ENCODE results near the gene SLC35F3. TPM values are rescaled to one million over a fixed set of nuclear protein-coding genes. Genes with fewer than 3 reads are reported as not detected.
"Not testable (repeated sequence)": the region's sequence is repeated elsewhere in the genome, so short reads cannot be mapped to it uniquely, and the experiment has no call there.

SLC35F3 gene
- polyA plus RNA-seq, 1 of the 3 experiments (the other 2 are of a cell fraction) = 0.87 TPM

GRCh38 chr1:234246638-234247116 lies 342.2 kb downstream of the SLC35F3 start:
- CTCF ChIA-PET = no interaction called here
- Histone ChIP-seq H4K20me1 (ENCODE audit: insufficient read depth) (no peaks in the 10 kb centered on the region), H3K9me3 (no peaks in the 10 kb centered on the region), H3F3A (replicated peaks; ENCODE audit: insufficient read depth) (no peaks in the 10 kb centered on the region), H3K9me2 (no peaks in the 10 kb centered on the region), H3K27me3 (ENCODE audit: insufficient read depth) (no peaks in the 10 kb centered on the region), H3K4me1 (ENCODE audit: control insufficient read depth in 1 of 2, insufficient read depth in 2 of 2, low read depth in 1 of 2, low read length in 1 of 2) (peaks cover 0 to 5% of the 10 kb centered on the region in 2 experiments; a peak in 1 of 4 replicates), H3K9ac (no peak overlapping the region), H3K36me3 (replicated peaks in 1 of 2; ENCODE audit: control insufficient read depth in 1 of 2, insufficient read depth in 2 of 2, low read length in 1 of 2) (no peaks in the 10 kb centered on the region), H3K4me3 (ENCODE audit: low read depth in 2 of 2, low read length in 1 of 2) (no peak overlapping the region), H2AFZ (ENCODE audit: low read depth) (no peak overlapping the region), H3K27ac (ENCODE audit: low read depth in 2 of 2, low read length in 1 of 2) (no peak overlapping the region), H3K79me2 (ENCODE audit: insufficient read depth) (no peaks in the 10 kb centered on the region), H3K4me2 (no peak overlapping the region)
- 43% methylated on average over 5 of the region's 5 CpGs for WGBS (ENCODE audit: low lambda C conversion rate)
- POLR2A ChIA-PET = no interaction called here
- no peak for DNase-seq
- no peak for TF ChIP-seq MAX (IDR thresholded peaks at IDR 0.05; ENCODE audit: low read depth)
- TF ChIP-seq CTCF (IDR thresholded peaks at IDR 0.05) = no peak
- no peak for TF ChIP-seq IRF3 (IDR thresholded peaks at IDR 0.05; ENCODE audit: low read depth, low read length)
- no peak for TF ChIP-seq SIN3A (IDR thresholded peaks at IDR 0.05; ENCODE audit: borderline replicate concordance, low read depth, low read length)
- TF ChIP-seq RXRA (IDR thresholded peaks at IDR 0.05; ENCODE audit: borderline replicate concordance, low read depth) = no peak
- no peak for TF ChIP-seq YY1 (IDR thresholded peaks at IDR 0.05; ENCODE audit: low read depth)
- no peak for TF ChIP-seq MEF2A (IDR thresholded peaks at IDR 0.05; ENCODE audit: borderline replicate concordance, low read depth)
- TF ChIP-seq ZBTB33 (IDR thresholded peaks at IDR 0.05; ENCODE audit: borderline replicate concordance, low read depth) = no peak
- TF ChIP-seq GATA2 (CRISPR knock-in tag; IDR thresholded peaks at IDR 0.05) = no peak
- no peak for TF ChIP-seq USF2 (IDR thresholded peaks at IDR 0.05; ENCODE audit: borderline replicate concordance, low read depth, low read length)
- TF ChIP-seq PBX3 (IDR thresholded peaks at IDR 0.05) = no peak
- TF ChIP-seq EP300 (IDR thresholded peaks at IDR 0.05; ENCODE audit: borderline replicate concordance in 1 of 2, low read depth in 1 of 2, low read length in 1 of 2) = no peak
- no peak for TF ChIP-seq EZH2phosphoT487 (IDR thresholded peaks at IDR 0.05; ENCODE audit: borderline replicate concordance, low read depth)
- no peak for TF ChIP-seq NRF1 (IDR thresholded peaks at IDR 0.05; ENCODE audit: low read depth, low read length)
- no peak for TF ChIP-seq TCF12 (IDR thresholded peaks at IDR 0.05)
- TF ChIP-seq RAD21 (IDR thresholded peaks at IDR 0.05; ENCODE audit: low read length) = no peak
- no peak for TF ChIP-seq NFIC (IDR thresholded peaks at IDR 0.05; ENCODE audit: borderline replicate concordance)
- no peak for TF ChIP-seq FOXJ3 (CRISPR knock-in tag; IDR thresholded peaks at IDR 0.05)
- TF ChIP-seq RFX5 (IDR thresholded peaks at IDR 0.05; ENCODE audit: low read length) = no peak

- 29% methylated on average over 4 of the region's 4 CpGs for WGBS (ENCODE audit: low lambda C conversion rate)
- H3K9me2 ChIP-seq; H3K36me3 ChIP-seq (replicated peaks in 1 of 2; ENCODE audit: control insufficient read depth in 1 of 2, insufficient read depth in 2 of 2, low read length in 1 of 2); CTCF ChIA-PET; H3K79me2 ChIP-seq (ENCODE audit: insufficient read depth); POLR2A ChIA-PET; H3K4me1 ChIP-seq (ENCODE audit: control insufficient read depth in 1 of 2, insufficient read depth in 2 of 2, low read depth in 1 of 2, low read length in 1 of 2); H3K27me3 ChIP-seq (ENCODE audit: insufficient read depth); H3K9ac ChIP-seq; H3K9me3 ChIP-seq; H3K4me3 ChIP-seq (ENCODE audit: low read depth in 2 of 2, low read length in 1 of 2); H3K27ac ChIP-seq (ENCODE audit: low read depth in 2 of 2, low read length in 1 of 2); H4K20me1 ChIP-seq (ENCODE audit: insufficient read depth); DNase-seq; H2AFZ ChIP-seq (ENCODE audit: low read depth); H3K4me2 ChIP-seq; H3F3A ChIP-seq (replicated peaks; ENCODE audit: insufficient read depth): not testable (repeated sequence)
Measured at GRCh38 chr1:234247746-234248145, 343.3 kb downstream of the SLC35F3 start.

All from SK-N-SH (cell line).